ENCODE data around the gene MYPOP.
"Not testable (repeated sequence)": the region's sequence is repeated elsewhere in the genome, so short reads cannot be mapped to it uniquely, and the experiment has no call there.

Gene MYPOP

DNA sequence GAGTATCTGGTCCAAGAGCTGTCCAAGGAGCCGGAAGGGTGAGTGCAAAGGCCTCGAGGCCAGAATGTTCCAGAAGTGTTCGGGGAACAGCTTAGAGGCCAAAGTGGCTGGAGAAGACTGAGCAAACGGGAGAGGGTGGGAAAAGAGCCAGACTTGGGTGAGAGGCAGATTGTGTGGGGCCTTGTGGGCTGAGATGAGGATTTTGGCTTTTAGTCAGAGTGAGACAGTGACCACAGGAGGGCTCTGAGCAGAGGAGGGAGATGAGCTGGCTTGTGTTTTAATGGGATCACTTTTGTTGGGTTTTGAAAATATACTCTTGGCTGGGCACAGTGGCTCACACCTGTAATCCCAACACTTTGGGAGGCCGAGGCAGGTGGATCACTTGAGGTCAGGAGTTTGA, 6.5 kb upstream of the MYPOP start:
- no peak for DNase-seq (ENCODE audit: low read depth)

DNA sequence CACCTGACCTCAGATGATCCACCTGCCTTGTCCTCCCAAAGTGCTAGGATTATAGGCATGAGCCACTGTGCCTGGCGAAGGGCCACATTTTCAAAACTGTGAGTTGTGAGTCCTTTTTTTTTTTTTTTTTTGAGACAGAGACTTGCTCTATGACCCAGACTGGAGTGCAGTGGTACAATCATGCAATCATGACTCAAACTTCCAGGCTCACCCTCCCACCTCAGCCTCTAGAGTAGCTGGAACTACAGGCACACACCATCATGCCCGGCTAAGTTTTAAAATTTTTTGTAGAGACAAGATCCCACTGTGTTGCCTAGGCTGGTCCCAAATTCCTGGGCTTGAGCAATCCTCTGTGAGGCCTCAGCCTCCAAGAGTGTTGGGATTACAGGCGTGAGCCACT, 3.8 kb upstream of the MYPOP start:
- peak; percentile 43 for DNase-seq (ENCODE audit: low read depth)

DNA sequence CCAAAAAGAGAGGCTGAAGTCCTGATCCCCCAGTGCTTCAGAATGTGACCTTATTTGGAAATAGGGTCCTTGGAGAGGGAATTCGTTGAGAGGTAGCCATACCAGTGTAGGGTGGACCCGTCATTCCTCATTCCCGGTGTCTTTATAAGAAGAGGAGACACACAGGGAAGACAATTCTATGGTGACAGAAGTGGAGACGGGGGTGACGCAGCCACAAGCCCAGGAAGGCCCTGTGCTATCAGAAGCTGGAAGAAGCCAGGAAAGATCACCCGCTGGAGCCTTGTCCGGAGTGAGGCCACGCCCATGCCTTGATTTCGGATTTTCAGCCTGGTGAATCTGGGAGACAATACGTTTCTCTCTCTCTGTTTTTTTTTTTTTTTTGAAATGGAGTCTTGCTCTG, 2.6 kb upstream of the MYPOP start:
- DNase-seq (ENCODE audit: low read depth): no peak

DNA sequence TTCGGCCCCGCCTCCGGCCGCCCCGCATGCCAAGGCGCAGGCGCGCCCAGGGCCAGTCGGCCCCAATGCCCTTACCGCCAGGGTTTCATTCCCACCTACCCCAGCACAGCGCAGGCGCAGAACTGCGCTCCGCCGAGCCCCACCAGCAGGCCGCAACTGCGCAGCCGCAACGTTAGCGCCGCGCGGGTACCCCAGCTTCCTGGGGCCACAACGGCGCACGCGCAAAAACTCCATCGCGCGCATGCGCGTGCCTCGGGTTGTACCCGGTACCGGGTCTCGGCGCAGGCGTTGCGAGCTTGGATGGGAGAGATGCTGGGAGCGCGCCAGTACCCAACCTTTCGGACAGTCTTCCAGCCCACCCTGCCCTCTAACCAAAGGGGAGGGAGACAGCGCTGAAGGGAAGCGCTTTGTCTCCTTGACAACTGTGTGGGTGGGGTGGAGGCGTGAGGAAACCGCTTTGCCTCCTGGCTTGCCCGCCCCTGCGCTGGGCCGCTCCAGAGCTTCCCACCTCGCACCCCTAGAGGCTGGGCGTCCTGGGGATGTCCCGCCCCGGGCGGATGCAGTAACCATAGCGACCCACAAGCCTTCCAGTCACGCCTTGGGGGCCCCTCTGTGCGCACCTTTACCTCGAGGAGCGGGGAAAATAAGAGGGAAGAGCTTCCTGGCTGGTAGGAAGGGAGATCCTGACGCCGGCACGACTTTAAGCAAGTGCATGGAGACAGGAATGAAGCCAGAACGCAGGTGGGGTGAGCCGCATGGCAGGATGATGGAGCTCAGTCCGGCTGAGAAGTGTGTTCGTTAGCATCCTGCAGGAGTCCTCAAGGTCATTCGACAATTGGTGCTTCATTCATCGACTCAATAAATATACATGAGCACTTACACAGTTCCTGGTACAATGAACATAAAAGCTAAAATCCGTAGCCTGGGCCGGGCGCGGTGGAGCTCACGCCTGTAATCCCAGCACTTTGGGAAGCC, 525 bp upstream of the MYPOP start:
- peak; percentile 93 for DNase-seq (ENCODE audit: low read depth)

DNA sequence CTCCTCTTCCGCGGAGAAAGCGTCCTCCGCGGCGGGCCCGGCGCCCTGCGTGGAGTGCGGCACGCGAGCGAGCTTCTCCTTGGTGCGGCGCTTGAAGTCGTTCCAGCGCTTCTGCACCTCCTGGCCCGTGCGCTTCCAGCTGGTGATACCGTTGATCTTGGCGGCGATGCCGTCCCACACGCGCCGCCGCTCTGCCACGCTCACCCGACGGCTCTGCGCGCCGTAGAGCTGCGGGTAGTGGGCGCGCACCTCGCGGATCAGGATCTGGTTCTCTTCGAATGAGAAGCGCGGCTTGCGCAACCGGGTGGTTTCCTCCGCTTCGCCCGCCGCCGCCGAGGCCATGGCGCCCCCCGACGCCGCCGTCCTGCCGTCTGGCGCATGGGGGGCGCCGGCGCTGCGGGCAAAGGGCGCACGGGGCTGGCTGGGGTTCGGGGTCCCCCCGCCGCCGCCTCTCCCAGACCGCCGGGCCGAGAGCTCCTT, 941 bp downstream of the MYPOP start:
- DNase-seq (ENCODE audit: low read depth): no peak

DNA sequence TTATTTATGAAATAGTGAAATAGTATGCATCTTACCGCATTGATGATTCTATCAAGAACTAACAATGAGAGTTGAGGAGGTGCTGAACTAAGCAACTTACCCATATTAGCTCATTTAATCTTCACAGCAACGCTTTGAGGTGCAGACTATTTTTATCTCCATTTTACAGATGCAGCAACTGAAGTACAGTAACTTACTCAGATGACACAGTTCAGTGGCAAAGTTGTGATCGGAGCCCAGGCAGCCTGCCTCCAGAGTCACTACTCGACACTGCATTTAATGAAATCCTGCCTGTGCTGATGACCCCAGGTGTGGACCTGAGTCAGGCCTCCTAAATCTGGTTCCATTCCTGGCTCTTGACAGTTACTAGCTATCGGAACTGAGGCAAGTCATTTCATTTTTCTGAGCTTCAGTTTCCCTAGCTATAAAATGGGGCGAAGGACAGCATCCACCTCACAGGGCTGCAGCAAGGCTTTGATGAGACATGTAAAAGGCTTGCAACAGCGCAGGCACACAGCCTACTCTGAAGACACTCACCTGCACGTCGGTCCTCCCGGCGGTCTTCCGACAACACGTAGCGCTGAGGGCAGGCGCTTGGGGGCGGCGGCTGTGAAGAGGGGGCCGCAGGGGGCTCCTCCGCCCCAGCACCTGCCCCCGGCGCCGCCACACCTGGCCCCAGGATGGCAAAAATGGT, 1.5 kb downstream of the MYPOP start:
- no peak for DNase-seq (ENCODE audit: low read depth)

DNA sequence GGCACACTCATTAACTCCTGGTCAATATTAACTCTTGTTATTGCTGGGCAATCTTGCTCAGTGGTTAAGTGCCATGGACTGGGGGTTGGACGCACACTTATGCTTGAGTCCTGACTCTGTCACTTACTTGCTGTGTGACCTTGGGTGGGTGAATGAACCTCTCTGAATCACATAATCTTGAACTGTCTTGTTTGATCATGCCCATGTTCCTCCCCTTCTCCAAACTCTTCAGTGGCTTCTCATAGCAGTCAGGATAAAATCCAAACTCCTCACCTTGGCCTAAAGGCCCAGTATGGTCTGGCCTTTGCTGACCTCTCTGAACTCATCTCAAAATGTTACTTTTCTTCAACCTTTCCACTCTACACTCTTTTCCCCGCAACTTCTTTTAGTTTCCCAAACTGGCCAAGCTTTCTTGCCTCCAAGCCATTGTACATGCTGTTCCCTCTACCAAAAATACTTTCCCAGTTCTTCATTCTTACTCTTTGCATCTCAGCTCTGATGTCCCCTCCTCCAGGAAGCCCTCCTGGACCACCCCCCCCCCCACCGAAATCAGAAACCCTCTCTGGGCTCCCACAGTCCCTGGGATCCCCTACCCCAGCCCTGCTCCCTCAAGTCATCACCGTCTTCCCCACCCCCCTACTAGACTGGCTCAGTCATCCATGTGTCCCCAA, 2.4 kb downstream of the MYPOP start:
- DNase-seq (ENCODE audit: low read depth): no peak

DNA sequence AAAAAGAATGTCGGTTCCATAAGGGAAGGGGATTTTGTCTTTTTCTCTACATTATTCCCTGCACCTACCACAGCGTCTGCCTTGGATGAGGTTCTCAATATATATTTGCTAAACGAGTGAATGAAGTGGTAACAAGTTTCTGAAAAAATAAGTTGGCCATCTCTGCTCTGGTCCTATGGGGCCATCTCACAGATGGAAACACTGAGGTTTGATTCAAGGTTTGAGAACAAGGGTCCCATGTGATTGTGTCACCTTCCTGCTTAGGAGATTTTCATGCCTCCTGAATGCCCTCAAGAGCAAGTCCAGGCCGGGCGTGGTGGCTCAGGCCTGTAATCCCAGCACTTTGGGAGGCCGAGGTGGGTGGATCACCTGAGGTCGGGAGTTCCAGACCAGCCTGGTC, 3.2 kb downstream of the MYPOP start:
- DNase-seq (ENCODE audit: low read depth): no peak

DNA sequence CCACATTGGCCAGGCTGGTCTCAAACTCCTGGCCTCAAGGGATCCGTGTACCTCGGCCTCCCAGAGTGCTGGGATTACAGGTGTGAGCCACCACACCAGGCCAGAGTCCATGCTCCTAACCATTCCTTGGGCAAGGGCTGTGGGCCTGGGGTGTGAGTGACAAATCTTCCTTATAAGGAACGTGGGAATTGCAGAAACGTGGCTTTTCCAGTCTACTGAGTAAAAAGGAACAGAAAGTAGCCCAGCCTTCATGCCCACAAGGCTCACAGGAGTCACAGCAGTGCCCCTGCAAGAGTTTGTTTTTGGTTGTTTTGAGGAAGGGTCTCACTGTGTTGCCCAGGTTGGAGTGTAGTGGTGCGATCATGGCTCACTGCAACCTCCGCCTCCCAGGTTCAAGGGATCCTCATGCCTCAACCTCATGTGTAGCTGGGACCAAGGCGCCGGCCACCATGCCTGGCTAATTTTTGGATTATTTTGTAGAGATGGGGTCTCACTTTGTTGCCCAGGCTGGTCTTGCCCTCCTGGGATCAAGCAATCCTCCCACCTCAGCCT, 5.1 kb downstream of the MYPOP start:
- no peak for DNase-seq (ENCODE audit: low read depth)

DNA sequence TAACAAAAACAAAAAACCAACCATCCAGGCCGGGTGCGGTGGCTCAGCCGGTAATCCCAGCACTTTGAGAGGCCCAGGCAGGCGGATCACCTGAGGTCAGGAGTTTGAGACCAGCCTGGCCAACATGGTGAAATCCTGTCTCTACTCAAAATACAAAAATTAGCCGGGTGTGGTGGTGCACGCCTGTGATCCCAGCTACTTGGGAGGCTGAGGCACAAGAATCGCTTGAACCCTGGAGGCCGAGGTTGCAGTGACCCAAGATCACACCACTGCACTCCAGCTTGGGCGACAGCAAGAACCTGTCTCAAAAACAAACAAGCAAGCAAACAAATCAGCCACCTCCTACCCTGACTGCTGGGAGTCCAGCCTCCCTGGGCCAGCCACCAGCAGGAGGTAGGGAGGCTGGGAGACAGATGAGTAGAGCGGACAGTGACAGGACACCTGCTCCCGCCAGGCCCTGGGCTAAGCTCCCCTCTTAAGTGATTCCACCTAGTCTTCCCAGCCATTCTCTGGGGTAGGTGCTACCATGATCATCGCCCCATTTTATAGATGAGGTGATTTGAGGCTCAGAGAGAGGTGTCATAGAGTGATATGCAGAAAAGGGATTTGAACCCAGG, 6.3 kb downstream of the MYPOP start:
- not testable (repeated sequence) for DNase-seq (ENCODE audit: low read depth)

DNA sequence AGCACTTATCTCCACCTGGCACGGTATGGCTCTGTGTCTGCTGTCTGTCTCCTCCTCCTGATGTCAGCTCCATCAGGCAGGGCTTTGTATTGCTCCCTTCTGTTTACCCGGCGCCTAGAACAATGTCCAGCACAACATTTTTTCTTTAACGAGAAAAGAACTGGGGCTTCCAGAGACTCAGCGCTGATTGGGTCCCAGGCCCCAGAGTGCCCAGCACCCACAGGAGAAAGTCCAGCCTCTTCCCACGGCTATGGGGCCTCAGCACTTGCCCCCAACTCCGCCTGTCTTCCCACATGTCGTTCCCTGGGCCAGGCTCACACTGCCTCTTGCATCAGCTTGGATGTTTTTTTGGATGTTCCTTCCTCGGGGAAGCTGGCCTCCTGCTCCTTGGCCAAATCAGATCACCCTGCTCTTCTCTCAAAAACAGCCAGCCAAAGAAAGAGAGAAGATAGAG, 6.9 kb downstream of the MYPOP start:
- DNase-seq (ENCODE audit: low read depth): no peak

DNA sequence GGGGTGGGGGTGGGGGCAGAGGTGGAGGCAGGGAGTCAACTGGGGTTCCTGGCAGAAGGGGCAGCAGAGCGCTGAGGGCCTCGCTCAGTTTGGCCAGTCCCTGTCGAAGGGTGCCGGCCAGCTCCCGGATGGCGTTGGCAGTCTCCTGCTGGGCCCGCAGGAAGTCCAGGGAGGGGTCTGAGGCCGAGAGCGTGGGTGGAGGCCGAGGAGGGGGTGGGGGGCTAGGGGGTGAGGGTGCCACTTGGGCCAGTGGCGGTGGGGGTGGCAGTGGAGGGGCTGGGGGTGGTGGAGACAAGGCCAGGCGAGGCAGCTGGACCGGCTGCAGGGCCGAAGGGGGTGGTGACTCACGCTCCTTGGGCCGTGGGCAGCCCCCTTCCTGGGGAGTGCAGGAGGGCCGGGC, 11.5 kb downstream of the MYPOP start:
- DNase-seq (ENCODE audit: low read depth): no peak

DNA sequence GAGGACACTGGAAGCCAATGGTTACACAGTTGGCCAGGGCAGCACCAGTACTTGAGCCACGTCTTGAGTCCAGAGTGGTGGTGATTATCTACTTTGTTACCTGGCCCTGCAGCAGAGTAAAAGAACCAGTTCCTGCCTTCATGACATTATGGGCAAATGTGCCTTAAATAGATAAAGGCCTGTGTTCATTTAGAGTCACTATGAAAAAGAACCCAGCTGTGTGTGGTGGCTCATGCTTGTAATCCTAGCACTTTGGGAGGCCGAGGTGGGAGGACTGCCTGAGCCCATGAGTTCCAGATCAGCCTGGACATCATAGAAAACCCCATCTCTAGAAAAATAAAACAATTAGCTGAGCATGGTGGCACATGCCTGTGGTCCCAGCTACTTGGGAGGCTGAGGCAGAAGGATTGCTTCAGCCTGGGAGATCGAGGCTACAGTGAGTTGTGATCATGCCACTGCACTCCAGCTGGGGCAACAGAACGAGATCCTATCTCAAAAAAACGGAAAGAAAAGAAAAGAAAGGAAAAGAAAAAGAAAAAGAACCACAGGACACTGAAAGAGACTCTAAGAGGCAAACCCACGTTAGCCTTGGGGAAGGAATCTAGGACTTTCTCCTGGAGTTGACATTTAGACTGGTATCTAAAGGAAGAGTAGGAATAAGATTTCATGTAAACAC, 13.1 kb downstream of the MYPOP start:
- no peak for DNase-seq (ENCODE audit: low read depth)

DNA sequence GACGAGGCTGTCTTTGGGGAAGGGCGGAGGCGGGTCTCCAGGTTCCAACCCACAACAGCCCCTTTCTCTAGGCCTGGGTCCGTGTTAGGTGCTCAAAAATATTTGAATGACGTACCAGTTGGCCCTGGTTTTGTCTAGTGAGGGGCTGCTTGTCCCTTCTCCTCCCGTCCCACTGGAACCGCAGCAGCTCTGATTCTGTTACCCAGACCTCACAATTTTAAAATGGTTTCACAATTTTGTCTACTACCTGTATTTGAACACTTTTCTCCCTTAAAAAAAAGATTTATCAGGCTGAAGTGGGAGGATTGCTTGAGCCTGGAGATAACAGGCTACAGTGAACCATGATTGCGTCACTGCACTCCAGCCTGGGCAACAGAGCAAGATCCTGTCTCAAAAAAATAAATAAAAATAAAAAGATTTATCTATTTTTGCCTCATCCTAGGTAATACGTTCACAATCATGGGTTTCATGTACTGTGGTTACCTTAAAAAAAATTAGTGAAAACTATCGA, 15.2 kb downstream of the MYPOP start:
- no peak for DNase-seq (ENCODE audit: low read depth)

DNA sequence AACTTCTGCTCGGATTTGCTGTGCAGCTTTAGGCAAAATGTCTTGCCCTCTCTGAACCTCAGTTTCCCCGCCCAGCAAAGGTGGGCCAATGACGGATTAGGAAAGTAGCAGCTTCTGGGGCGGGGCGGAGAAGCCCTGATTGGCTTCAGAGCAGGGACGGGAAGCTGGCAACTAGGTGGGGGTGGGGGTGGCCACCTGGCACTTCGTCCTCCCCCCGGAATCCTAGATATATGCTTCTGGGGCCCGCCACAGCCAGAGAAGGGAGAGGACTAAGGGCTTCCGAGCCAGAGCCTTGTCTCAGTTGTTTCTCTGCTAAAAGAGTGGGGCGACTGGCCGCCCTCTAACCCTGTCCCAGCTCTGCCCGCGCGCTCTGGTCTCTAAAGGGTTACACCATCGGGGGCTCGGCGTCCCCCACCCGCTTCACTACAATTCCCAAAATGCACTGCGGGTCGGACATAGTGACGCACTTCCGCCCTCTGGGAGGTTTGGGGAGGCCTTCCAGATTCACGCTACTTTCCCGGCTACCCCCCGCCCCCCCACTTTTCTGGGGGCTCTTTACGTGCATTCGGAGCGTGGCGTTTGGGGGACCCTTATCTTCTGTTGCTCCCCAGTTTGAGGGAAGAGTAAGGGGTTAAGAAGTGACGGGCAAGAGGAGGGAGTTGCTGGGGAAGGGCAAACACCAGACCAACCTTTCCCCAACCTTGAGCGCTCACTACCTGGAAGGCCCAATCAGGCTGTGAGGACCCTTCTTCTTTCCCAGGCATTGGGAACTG, 15.8 kb downstream of the MYPOP start:
- DNase-seq (ENCODE audit: low read depth): peak; percentile 93

DNA sequence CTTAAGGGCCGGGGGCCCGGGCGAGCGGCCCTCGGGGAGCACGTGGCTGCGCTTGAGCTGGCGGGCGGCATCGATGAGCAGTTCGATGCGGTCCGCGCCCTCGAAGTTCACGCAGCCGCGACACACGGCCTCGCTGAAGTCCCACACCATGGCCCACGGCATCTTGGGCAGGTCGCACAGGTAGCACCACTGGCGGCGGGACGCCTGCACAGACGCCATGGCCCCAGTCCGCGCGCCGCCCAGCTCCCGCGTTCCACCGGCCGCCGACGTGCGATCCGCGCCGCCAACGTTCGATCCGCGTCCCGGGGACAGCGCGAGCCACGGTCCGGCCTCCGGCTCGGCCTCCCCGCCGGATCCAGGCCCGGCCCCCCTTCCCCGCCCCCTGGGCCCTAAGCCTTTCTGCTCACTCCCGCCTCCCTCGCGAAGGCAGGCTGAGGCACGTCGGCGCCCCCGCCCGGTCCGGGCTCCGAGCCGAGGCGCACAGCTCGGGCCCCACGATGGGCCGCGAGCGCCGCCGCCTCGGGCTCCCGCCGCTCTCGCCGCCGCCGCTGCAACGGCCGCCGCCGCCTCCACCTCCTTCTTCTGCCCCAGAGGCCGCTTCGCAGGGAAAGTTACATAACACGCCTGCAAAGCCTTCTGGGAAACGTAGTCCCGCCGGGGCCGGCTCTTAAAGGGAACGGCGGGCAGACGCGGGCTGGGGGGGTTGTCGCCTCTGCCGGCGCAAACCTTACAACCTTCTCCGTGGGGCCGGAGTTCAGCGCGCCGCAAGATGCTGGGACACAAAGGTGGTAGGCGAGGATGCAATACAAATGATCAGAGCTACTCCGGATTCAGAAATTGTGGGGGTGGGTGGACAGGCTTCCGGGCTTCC, 16.6 kb downstream of the MYPOP start, which contains the start of gene IRF2BP1:
Gene IRF2BP1, minus strand, starts transcription at position 586 of the 871 bp plus-strand sequence. Its CDS starts 367 bp downstream, at position 219.
- DNase-seq (ENCODE audit: low read depth): peak; percentile 89

DNA sequence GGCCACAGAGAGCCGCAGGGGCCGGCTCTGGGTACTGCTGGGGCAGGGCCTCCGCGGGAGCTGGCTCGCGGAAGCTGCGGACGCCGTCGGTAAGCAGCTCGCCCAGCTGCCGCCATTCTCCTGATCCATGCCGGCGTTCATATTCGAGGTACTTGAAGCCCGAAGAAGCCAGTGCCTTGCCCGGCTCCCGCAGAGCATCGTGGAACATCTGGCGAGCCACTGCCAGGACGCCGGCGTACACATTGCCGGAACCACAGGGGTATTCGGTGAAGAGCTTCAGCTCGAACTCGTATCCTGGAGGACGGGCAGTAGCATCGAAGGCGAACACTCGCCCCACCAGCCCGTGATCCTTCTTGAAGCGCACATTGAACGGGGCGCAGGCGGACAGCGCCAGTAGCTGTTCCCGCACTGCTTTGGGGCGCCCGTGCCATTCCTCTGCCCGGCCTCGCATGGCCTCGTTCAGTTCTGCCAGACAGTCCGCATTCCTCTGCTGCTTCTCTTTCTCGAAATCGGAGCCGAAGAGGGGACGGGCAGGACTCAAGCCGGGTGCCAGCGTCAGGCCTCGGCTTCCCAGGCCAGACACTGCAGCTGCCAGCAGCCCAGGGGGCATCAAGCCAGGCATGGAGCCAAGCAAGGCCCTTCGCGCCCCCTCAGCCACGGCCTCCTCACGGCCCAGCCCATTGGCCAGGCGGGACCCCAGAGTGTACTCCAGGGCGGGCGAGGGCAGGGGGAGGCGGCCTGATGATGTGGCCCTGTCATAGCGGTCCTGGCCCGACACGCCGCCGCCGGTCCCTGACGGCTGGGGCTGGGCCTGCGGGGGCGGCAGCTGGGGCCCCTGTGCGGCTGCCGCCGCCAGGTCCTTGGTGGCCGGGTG, 17.5 kb downstream of the MYPOP start:
- DNase-seq (ENCODE audit: low read depth): no peak

All from stromal cell of bone marrow (primary cell).